ENCODE data around the gene CUX1.

DNA sequence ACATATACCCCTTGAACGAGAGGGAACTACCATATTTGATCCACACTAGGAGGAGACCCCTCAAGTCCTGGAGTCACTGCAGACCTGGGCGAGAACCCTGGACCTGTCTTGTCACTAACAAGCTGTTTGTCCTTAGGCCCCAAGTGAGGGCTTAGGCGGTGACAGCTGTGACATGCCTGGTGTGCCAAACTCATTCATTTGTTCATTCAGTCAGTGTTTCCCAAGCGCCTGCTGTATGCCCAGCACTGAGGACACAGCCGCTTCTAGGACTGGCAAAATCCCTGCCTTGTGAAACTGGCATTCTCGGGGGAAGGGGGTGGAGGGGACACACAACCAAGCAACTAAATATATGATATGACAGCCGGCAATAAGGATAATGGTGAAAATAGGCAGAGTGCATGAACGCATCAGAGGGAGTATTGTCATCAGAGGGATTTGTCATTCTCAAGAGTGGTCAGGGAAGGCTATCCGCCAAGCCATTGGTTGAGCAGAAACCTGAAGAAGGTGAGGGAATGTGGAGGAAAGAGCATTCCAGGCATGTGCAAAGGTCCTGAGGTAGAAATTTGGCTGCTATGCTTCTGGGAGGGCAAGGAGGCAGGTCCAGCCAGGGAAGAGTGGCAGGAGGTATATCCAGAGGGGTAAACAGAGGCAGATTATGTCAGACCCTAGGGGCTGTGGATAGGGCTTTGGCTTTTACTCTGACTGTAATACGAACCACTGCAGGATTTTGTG lies 480.2 kb downstream of the CUX1 start:
- TF ChIP-seq POLR2A (IDR thresholded peaks at IDR 0.05) (no peak), CTCF (IDR thresholded peaks at IDR 0.05) (no peak)

Data from body of pancreas (tissue), 4 donors.